HUES6 (cell line): ENCODE measurements around the gene ARL4A.
"Not testable (repeated sequence)": the region's sequence is repeated elsewhere in the genome, so short reads cannot be mapped to it uniquely, and the experiment has no call there.

Source experiments
- H3K27ac ChIP-seq: 2 replicates; pipeline ENCODE4 v1.7.0; 2013; ENCODE audit warnings: low read depth, mild to moderate bottlenecking, low read length, inconsistent platforms
- H3K27me3 ChIP-seq: 2 replicates; pipeline ENCODE4 v1.6.1; 2013; ENCODE audit warnings: low read length; ENCODE audit not compliant: control insufficient read depth, insufficient read depth
- H3K36me3 ChIP-seq: 2 replicates; pipeline ENCODE4 v1.6.1; 2013; ENCODE audit warnings: low read length; ENCODE audit not compliant: control insufficient read depth, insufficient read depth
- H3K4me1 ChIP-seq: 2 replicates; pipeline ENCODE4 v1.6.1; 2013; ENCODE audit warnings: low read length; ENCODE audit not compliant: control insufficient read depth, insufficient read depth
- H3K4me3 ChIP-seq: 2 replicates; pipeline ENCODE4 v1.5.1; 2013; ENCODE audit warnings: low read depth, low read length
- H3K9ac ChIP-seq: one replicate; pipeline ENCODE4 v1.6.1; 2013; ENCODE audit warnings: mild to moderate bottlenecking, low read length
- H3K9me3 ChIP-seq: 2 replicates; pipeline ENCODE4 v1.6.1; 2013; ENCODE audit warnings: low read depth, low read length; ENCODE audit not compliant: control insufficient read depth, insufficient read depth

The ARL4A gene

DNA sequence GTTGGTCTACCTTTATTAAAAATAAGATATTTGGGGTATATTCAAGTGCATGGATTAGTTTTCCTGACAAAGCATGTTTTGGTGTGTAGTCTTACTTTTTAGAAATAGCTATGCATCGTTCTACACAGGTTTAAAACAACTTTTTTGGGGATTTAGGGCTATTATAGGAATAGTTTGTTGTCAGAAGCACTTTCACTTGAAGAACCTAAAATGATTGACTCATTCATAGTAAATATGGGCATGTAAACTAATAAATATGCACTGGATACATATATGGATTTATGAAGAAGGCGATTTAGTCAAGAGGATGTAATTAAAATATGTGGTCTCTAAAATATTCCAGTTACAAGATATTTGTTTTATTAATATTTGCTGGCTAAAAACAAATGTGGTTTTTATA lies 2.0 kb downstream of the ARL4A start:
- H3K9me3 ChIP-seq = no peaks in the 10 kb centered on the region
- no peaks in the 10 kb centered on the region for H3K27me3 ChIP-seq
- H3K36me3 ChIP-seq = 0 out of 2 replicates have a peak, but pooled peaks cover 4% of the 10 kb centered on the region
- H3K9ac ChIP-seq = no peak overlapping the region
- peak overlapping the region; percentile 51 for H3K4me3 ChIP-seq
- H3K27ac ChIP-seq = no peak overlapping the region
- peaks cover 3% of the 10 kb centered on the region; the same call in 1 of the 2 replicates for H3K4me1 ChIP-seq

DNA sequence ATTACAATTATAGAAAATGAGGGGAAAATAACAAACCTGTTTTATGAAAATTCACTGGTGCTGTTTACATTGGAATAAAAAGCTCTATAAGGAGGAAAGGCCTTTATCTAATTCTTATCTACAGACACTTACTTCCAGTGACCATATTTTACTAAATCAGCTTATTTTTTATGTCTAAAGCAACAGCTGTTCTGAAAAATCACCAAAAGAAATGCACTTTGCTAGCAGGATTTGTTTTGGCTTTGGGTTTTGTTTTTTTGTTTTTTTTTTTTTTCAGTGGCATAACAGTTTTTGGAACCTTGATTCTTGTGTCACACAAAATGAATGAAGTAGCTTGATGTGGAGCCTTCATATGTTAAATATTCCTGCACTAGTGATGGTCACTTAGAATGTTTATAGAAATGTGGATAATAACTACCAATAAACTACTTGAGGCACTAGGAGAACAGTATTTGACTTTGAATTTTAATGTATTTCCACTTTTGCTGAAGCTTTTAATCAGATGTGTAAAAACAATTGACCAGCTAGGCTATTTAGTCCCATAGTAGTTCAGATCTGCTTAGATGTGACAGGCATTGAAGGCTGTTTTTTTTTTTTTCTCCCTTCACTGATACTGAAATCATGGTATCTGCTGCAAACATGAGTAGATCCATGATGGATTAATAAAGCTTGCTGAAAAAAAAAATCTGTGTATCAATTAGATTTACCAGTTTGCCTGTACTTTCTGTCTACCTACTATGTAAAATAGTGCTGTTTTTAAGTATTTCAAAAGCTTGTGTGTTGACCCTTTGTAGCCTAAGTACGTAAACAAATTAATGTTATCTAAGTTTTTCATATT lies 2.8 kb downstream of the ARL4A start:
- Histone ChIP-seq H3K4me1 (peaks cover 3% of the 10 kb centered on the region; the same call in 1 of the 2 replicates), H3K9ac (no peak overlapping the region), H3K27ac (no peak overlapping the region), H3K4me3 (peak overlapping the region; percentile 51), H3K27me3 (no peaks in the 10 kb centered on the region), H3K36me3 (0 out of 2 replicates have a peak, but pooled peaks cover 4% of the 10 kb centered on the region), H3K9me3 (no peaks in the 10 kb centered on the region)

DNA sequence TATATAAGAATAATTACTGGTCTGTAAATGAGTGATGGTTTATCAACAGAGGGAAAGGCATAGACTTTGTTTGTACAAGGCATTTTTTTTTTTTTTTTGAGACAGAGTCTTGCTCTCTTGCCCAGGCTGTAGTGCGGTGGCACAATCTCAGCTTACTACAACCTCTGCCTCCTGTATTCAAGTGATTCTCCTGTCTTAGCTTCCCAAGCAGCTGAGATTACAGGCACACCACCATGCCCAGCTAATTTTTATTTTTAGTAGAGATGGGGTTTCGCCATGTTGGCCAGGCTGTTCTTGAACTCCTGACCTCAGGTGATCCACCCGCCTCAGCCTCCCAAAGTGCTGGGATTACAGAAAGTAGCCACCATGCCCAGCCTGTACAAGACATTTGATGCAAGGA lies 4.0 kb downstream of the ARL4A start:
- not testable (repeated sequence) for H3K36me3 ChIP-seq, H3K9me3 ChIP-seq, H3K27ac ChIP-seq, H3K27me3 ChIP-seq, H3K9ac ChIP-seq, H3K4me3 ChIP-seq, H3K4me1 ChIP-seq

- Histone ChIP-seq H3K9ac (no peak overlapping the region), H3K27ac (no peak overlapping the region), H3K9me3 (no peaks in the 10 kb centered on the region), H3K36me3 (0 out of 2 replicates have a peak, but pooled peaks cover 4% of the 10 kb centered on the region), H3K4me3 (no peak overlapping the region), H3K4me1 (no peaks in the 10 kb centered on the region), H3K27me3 (no peaks in the 10 kb centered on the region)
These were observed 4.6 kb downstream of the ARL4A start for GRCh38 chr7:12692035-12692434.

- H3K27ac ChIP-seq = no peak overlapping the region
- no peaks in the 10 kb centered on the region for H3K9me3 ChIP-seq
- H3K4me1 ChIP-seq = no peaks in the 10 kb centered on the region
- H3K27me3 ChIP-seq = no peaks in the 10 kb centered on the region
- 0 out of 2 replicates have a peak, but pooled peaks cover 4% of the 10 kb centered on the region for H3K36me3 ChIP-seq
- no peak overlapping the region for H3K9ac ChIP-seq
- no peak overlapping the region for H3K4me3 ChIP-seq
These were observed 5.2 kb downstream of the ARL4A start for GRCh38 chr7:12692479-12693259.

DNA sequence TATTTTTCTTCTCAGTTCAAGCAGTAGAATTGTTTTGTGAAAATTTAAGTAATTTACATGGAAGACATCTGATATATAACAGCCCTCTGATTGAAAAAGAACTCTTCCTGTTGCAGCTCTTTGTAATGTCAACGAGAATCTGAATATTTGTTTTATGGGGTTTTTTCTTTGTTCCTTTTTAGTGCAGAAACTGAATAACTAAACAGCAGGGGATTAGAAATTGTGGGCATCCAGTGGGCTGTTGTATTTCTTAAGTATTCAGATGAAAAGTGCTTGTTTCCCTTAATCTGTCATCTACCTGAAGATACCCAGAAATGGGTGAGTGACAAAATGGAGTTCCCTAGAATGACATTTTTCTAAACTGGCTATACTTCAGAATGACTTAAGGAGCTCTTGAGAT lies 7.4 kb downstream of the ARL4A start:
- no peak overlapping the region for H3K27ac ChIP-seq
- H3K27me3 ChIP-seq = no peaks in the 10 kb centered on the region
- no peaks in the 10 kb centered on the region for H3K36me3 ChIP-seq
- no peak overlapping the region for H3K4me3 ChIP-seq
- no peaks in the 10 kb centered on the region for H3K4me1 ChIP-seq
- no peaks in the 10 kb centered on the region; the same call in 1 of the 2 replicates for H3K9me3 ChIP-seq
- H3K9ac ChIP-seq = no peak overlapping the region

GRCh38 chr7:12695965-12696364 lies 8.5 kb downstream of the ARL4A start:
- Histone ChIP-seq H3K9ac (no peak overlapping the region), H3K9me3 (peaks cover 7% of the 10 kb centered on the region), H3K27ac (no peak overlapping the region), H3K27me3 (no peaks in the 10 kb centered on the region), H3K4me1 (no peaks in the 10 kb centered on the region), H3K36me3 (no peaks in the 10 kb centered on the region), H3K4me3 (no peak overlapping the region)

GRCh38 chr7:12699299-12699698 lies 11.9 kb downstream of the ARL4A start:
- Histone ChIP-seq H3K27ac (no peak overlapping the region), H3K36me3 (no peaks in the 10 kb centered on the region), H3K4me3 (no peak overlapping the region), H3K9me3 (peaks cover 21% of the 10 kb centered on the region), H3K27me3 (no peaks in the 10 kb centered on the region), H3K9ac (no peak overlapping the region), H3K4me1 (no peaks in the 10 kb centered on the region)

GRCh38 chr7:12701433-12701832 lies 14.0 kb downstream of the ARL4A start:
- Histone ChIP-seq H3K4me3 (no peak overlapping the region), H3K9me3 (peaks cover 21% of the 10 kb centered on the region), H3K27ac (no peak overlapping the region), H3K9ac (no peak overlapping the region), H3K36me3 (no peaks in the 10 kb centered on the region), H3K4me1 (no peaks in the 10 kb centered on the region), H3K27me3 (no peaks in the 10 kb centered on the region)

- no peaks in the 10 kb centered on the region for H3K36me3 ChIP-seq
These were observed 16.4 kb downstream of the ARL4A start for GRCh38 chr7:12703881-12704280.

DNA sequence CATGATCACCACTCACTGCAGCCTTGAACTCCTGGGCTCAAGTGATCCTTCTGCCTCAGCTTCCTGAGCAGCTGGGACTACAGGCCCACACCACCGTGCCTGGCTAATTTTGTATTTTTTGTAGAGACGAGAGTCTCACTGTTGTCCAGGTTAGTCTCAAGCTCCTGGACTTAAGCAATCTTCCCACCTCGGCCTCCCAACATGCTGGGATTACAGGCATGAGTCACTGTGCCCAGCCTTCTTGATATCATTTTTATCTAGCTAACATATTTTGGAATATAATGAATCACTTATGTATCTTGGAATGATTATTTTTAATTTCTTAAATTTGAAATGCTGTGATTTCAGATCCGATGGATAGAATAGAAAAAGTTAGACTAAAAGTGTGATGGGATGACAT lies 18.4 kb downstream of the ARL4A start:
- Histone ChIP-seq H3K27me3 (no peaks in the 10 kb centered on the region), H3K4me3 (no peak overlapping the region), H3K9ac (no peak overlapping the region), H3K9me3 (peaks cover 15% of the 10 kb centered on the region), H3K4me1 (peaks cover 6% of the 10 kb centered on the region; the same call in 1 of the 2 replicates), H3K36me3 (no peaks in the 10 kb centered on the region), H3K27ac (no peak overlapping the region)

More at GRCh38 chr7:12703881-12704280, 16.4 kb downstream of the ARL4A start:
- Histone ChIP-seq H3K9me3 (peaks cover 21% of the 10 kb centered on the region), H3K27me3 (no peaks in the 10 kb centered on the region), H3K4me1 (peaks cover 6% of the 10 kb centered on the region; the same call in 1 of the 2 replicates), H3K9ac (no peak overlapping the region), H3K4me3 (no peak overlapping the region), H3K27ac (no peak overlapping the region)
